Trophoblast cell (in vitro differentiated cells and primary cell): Measurements from ENCODE around the gene KRTAP10-5.

Source experiments
- DNase-seq, 2 donors: peaks; one replicate each; pipeline ENCODE4 v3.0.0-alpha.2; 2016
- H2AFZ ChIP-seq: 2 replicates; pipeline ENCODE4 v1.6.1; 2013; ENCODE audit warnings: low read length, moderate library complexity, mild to moderate bottlenecking; ENCODE audit not compliant: insufficient read depth, poor library complexity
- H2AK5ac ChIP-seq: 2 replicates; pipeline ENCODE4 v1.6.1; 2013; ENCODE audit warnings: mild to moderate bottlenecking, low read length
- H2BK120ac ChIP-seq: 2 replicates; pipeline ENCODE4 v1.6.1; 2013; ENCODE audit warnings: low read length, mild to moderate bottlenecking, moderate library complexity; ENCODE audit not compliant: insufficient read depth, poor library complexity
- H2BK12ac ChIP-seq: 2 replicates; pipeline ENCODE4 v1.6.1; 2013; ENCODE audit warnings: mild to moderate bottlenecking, low read length, moderate library complexity
- H2BK5ac ChIP-seq: 2 replicates; pipeline ENCODE4 v1.6.1; 2013; ENCODE audit warnings: low read length, low read depth, moderate library complexity, mild to moderate bottlenecking; ENCODE audit not compliant: poor library complexity
- H3K14ac ChIP-seq: 2 replicates; pipeline ENCODE4 v1.6.1; 2013; ENCODE audit warnings: mild to moderate bottlenecking, low read length
- H3K18ac ChIP-seq: 2 replicates; pipeline ENCODE4 v1.6.1; 2013; ENCODE audit warnings: mild to moderate bottlenecking, low read length
- H3K23ac ChIP-seq: 2 replicates; pipeline ENCODE4 v1.6.1; 2013; ENCODE audit warnings: low read length
- H3K27ac ChIP-seq: 2 replicates; pipeline ENCODE4 v1.5.1; 2013; ENCODE audit warnings: low read depth, mild to moderate bottlenecking, inconsistent platforms, low read length, moderate library complexity
- H3K27me3 ChIP-seq: 2 replicates; pipeline ENCODE4 v1.6.1; 2013; ENCODE audit warnings: inconsistent platforms, mild to moderate bottlenecking, low read length, moderate library complexity; ENCODE audit not compliant: insufficient read depth
- H3K36me3 ChIP-seq, 2 experiments: 1 replicate in 1 of 2; 2 replicates in 1 of 2; pipeline ENCODE4 v1.6.1; 2013; ENCODE audit warnings: low read length in 2 of 2, mild to moderate bottlenecking in 2 of 2, moderate library complexity in 1 of 2; ENCODE audit not compliant: insufficient read depth in 2 of 2, control insufficient read depth in 1 of 2
- H3K4ac ChIP-seq: 2 replicates; pipeline ENCODE4 v1.6.1; 2013; ENCODE audit warnings: low read depth, mild to moderate bottlenecking, low read length, moderate library complexity
- H3K4me1 ChIP-seq, 2 experiments: 1 replicate in 1 of 2; 2 replicates in 1 of 2; pipeline ENCODE4 v1.6.1; 2013; ENCODE audit warnings: low read length in 2 of 2, mild to moderate bottlenecking in 2 of 2, moderate library complexity in 1 of 2; ENCODE audit not compliant: insufficient read depth in 2 of 2, control insufficient read depth in 1 of 2
- H3K4me2 ChIP-seq: 2 replicates; pipeline ENCODE4 v1.6.1; 2013; ENCODE audit warnings: inconsistent platforms, mild to moderate bottlenecking, low read length, moderate library complexity
- H3K4me3 ChIP-seq: 2 replicates; pipeline ENCODE4 v1.5.1; 2013; ENCODE audit warnings: mild to moderate bottlenecking, low read depth, low read length, inconsistent platforms
- H3K79me1 ChIP-seq: one replicate; pipeline ENCODE4 v1.6.1; 2013; ENCODE audit warnings: low read length
- H3K79me2 ChIP-seq: 2 replicates; pipeline ENCODE4 v1.6.1; 2013; ENCODE audit warnings: low read length, mild to moderate bottlenecking; ENCODE audit not compliant: control insufficient read depth, insufficient read depth, poor library complexity
- H3K9ac ChIP-seq: 2 replicates; pipeline ENCODE4 v1.6.1; 2013; ENCODE audit warnings: mild to moderate bottlenecking, low read length
- H3K9me3 ChIP-seq: 2 replicates; pipeline ENCODE4 v1.6.1; 2013; ENCODE audit warnings: low read depth, mild to moderate bottlenecking, control low read depth, inconsistent platforms, low read length; ENCODE audit not compliant: insufficient read depth
- H4K12ac ChIP-seq: 2 replicates; pipeline ENCODE4 v1.6.1; 2013; ENCODE audit warnings: low read depth, mild to moderate bottlenecking, low read length, moderate library complexity
- H4K8ac ChIP-seq: 2 replicates; pipeline ENCODE4 v1.6.1; 2013; ENCODE audit warnings: low read depth, mild to moderate bottlenecking, low read length, moderate library complexity
- H4K91ac ChIP-seq: one replicate; pipeline ENCODE4 v1.6.1; 2013; ENCODE audit warnings: low read depth, mild to moderate bottlenecking, low read length, moderate library complexity
- WGBS: extraction: QIAGEN DNeasy Blood & Tissue Kit; methylation state at CpG from one replicate; pipeline ENCODE4 v1.1.7; 2013; ENCODE audit warnings: missing lambda C conversion rate; ENCODE audit not compliant: insufficient read length, insufficient coverage; ENCODE audit errors: extremely low coverage; 5-methylcytosine and 5-hydroxymethylcytosine counted together

KRTAP10-5 gene

GRCh38 chr21:44616591-44616926 is 36.2 kb upstream of the KRTAP10-5 start:
- H2AK5ac ChIP-seq: no peak overlapping the region
- H3K9me3 ChIP-seq: peaks cover 26% of the 10 kb centered on the region
- H4K91ac ChIP-seq: no peak overlapping the region
- no peak overlapping the region for H3K23ac ChIP-seq
- no peak overlapping the region for H2BK5ac ChIP-seq
- H2AFZ ChIP-seq: no peak overlapping the region
- no peak overlapping the region for H2BK12ac ChIP-seq
- no peak overlapping the region for H2BK120ac ChIP-seq
- no peak overlapping the region for H3K18ac ChIP-seq
- H3K4me3 ChIP-seq: no peak overlapping the region
- H3K9ac ChIP-seq: no peak overlapping the region
- H4K12ac ChIP-seq: no peak overlapping the region
- no peaks in the 10 kb centered on the region for H3K4me1 ChIP-seq
- no peak overlapping the region for H3K4me2 ChIP-seq
- no peaks in the 10 kb centered on the region for H3K79me1 ChIP-seq
- H3K14ac ChIP-seq: no peak overlapping the region
- no CpG with 5 or more reads among the region's 16 CpGs for WGBS
- no peak overlapping the region for H3K27ac ChIP-seq
- H4K8ac ChIP-seq: no peak overlapping the region
- no peaks in the 10 kb centered on the region for H3K27me3 ChIP-seq
- H3K79me2 ChIP-seq: no peaks in the 10 kb centered on the region
- H3K36me3 ChIP-seq: no peaks in the 10 kb centered on the region
- no peak overlapping the region for H3K4ac ChIP-seq
- no peak for DNase-seq

GRCh38 chr21:44615911-44616590 is 35.6 kb upstream of the KRTAP10-5 start:
- Histone ChIP-seq H3K9me3 (peaks cover 28% of the 10 kb centered on the region), H3K79me2 (no peaks in the 10 kb centered on the region), H4K91ac (no peak overlapping the region), H3K23ac (no peak overlapping the region), H3K4me1 (no peaks in the 10 kb centered on the region), H2AK5ac (no peak overlapping the region), H4K8ac (no peak overlapping the region), H3K36me3 (no peaks in the 10 kb centered on the region), H3K9ac (no peak overlapping the region), H2AFZ (no peak overlapping the region), H3K18ac (no peak overlapping the region), H2BK5ac (no peak overlapping the region), H2BK120ac (no peak overlapping the region), H3K4me2 (no peak overlapping the region), H4K12ac (no peak overlapping the region), H3K4me3 (no peak overlapping the region), H3K14ac (no peak overlapping the region), H2BK12ac (no peak overlapping the region), H3K79me1 (no peaks in the 10 kb centered on the region), H3K27me3 (no peaks in the 10 kb centered on the region), H3K4ac (no peak overlapping the region), H3K27ac (no peak overlapping the region)
- no CpG with 5 or more reads among the region's 17 CpGs for WGBS
- DNase-seq: no peak

- no peak overlapping the region for H2AFZ ChIP-seq
- no peak overlapping the region for H2BK12ac ChIP-seq
- no peak overlapping the region for H4K8ac ChIP-seq
- no peak overlapping the region for H3K18ac ChIP-seq
- H3K9me3 ChIP-seq: peaks cover 28% of the 10 kb centered on the region
- H3K4ac ChIP-seq: no peak overlapping the region
- H3K27ac ChIP-seq: no peak overlapping the region
- WGBS: no CpG with 5 or more reads among the region's 8 CpGs
- H4K12ac ChIP-seq: no peak overlapping the region
- H3K79me2 ChIP-seq: no peaks in the 10 kb centered on the region
- no peak overlapping the region for H4K91ac ChIP-seq
- no peaks in the 10 kb centered on the region for H3K27me3 ChIP-seq
- H3K9ac ChIP-seq: no peak overlapping the region
- H3K79me1 ChIP-seq: no peaks in the 10 kb centered on the region
- DNase-seq: no peak
- H2BK120ac ChIP-seq: no peak overlapping the region
- H2AK5ac ChIP-seq: no peak overlapping the region
- no peaks in the 10 kb centered on the region for H3K36me3 ChIP-seq
- H3K14ac ChIP-seq: no peak overlapping the region
- no peaks in the 10 kb centered on the region for H3K4me1 ChIP-seq
- no peak overlapping the region for H3K23ac ChIP-seq
- H2BK5ac ChIP-seq: no peak overlapping the region
- no peak overlapping the region for H3K4me2 ChIP-seq
- H3K4me3 ChIP-seq: no peak overlapping the region
These were observed 35.1 kb upstream of the KRTAP10-5 start for GRCh38 chr21:44615466-44615865.

GRCh38 chr21:44614961-44615391 is 34.6 kb upstream of the KRTAP10-5 start:
- WGBS: no CpG with 5 or more reads among the region's 28 CpGs
- Histone ChIP-seq H2BK12ac (no peak overlapping the region), H3K9me3 (peaks cover 28% of the 10 kb centered on the region)

More at GRCh38 chr21:44614961-44615391, 34.6 kb upstream of the KRTAP10-5 start:
- H3K9ac ChIP-seq: no peak overlapping the region
- no peak overlapping the region for H3K23ac ChIP-seq
- H4K8ac ChIP-seq: no peak overlapping the region
- H3K18ac ChIP-seq: no peak overlapping the region
- no peaks in the 10 kb centered on the region for H3K36me3 ChIP-seq
- H3K4me3 ChIP-seq: no peak overlapping the region
- no peak overlapping the region for H4K91ac ChIP-seq
- no peak overlapping the region for H3K4ac ChIP-seq
- no peak overlapping the region for H4K12ac ChIP-seq
- H2BK5ac ChIP-seq: no peak overlapping the region
- H3K79me1 ChIP-seq: no peaks in the 10 kb centered on the region
- no peak overlapping the region for H3K14ac ChIP-seq
- H3K79me2 ChIP-seq: no peaks in the 10 kb centered on the region
- H3K4me1 ChIP-seq: no peaks in the 10 kb centered on the region
- DNase-seq: no peak
- no peak overlapping the region for H3K4me2 ChIP-seq
- H3K27ac ChIP-seq: no peak overlapping the region
- H3K27me3 ChIP-seq: no peaks in the 10 kb centered on the region
- no peak overlapping the region for H2AK5ac ChIP-seq
- H2AFZ ChIP-seq: no peak overlapping the region
- H2BK120ac ChIP-seq: no peak overlapping the region
